H1 (cell line): ENCODE results near the gene OGT. TPM values are rescaled to one million over a fixed set of nuclear protein-coding genes. Genes with fewer than 3 reads are reported as not detected.

Experiments
- FOSL1 ChIP-seq: IDR thresholded peaks from 2 replicates; pipeline ENCODE4 v1.6.1; 2011; ENCODE audit warnings: mild to moderate bottlenecking, low read depth, low read length, moderate library complexity; ENCODE audit not compliant: insufficient read depth
- MAFK ChIP-seq: IDR thresholded peaks from 2 replicates; pipeline ENCODE4 v1.6.1; 2012; ENCODE audit warnings: low read depth, mild to moderate bottlenecking, improper control_type of control experiment, low read length
- POLR2AphosphoS5 ChIP-seq: IDR thresholded peaks from 2 replicates; pipeline ENCODE4 v1.6.1; 2011; ENCODE audit warnings: low read depth, low read length
- SAP30 ChIP-seq: fragments of 300-600 bp; sonication (generic); IDR thresholded peaks from 2 replicates; pipeline ENCODE4 v1.7.1; 2012; ENCODE audit warnings: low read length, moderate library complexity, mild to moderate bottlenecking, inconsistent platforms; ENCODE audit not compliant: insufficient read depth, insufficient replicate concordance
- SP1 ChIP-seq: IDR thresholded peaks from 2 replicates; pipeline ENCODE4 v1.6.1; 2011; ENCODE audit warnings: low read depth, low read length
- TBP ChIP-seq: IDR thresholded peaks from 2 replicates; pipeline ENCODE4 v1.6.1; 2011; ENCODE audit warnings: low read depth, low read length, improper control_type of control experiment
- TCF12 ChIP-seq: IDR thresholded peaks from 2 replicates; pipeline ENCODE4 v1.6.1; 2011; ENCODE audit warnings: low read depth, mild to moderate bottlenecking, low read length
- YY1 ChIP-seq: IDR thresholded peaks from 2 replicates; pipeline ENCODE4 v1.6.1; 2011; ENCODE audit warnings: low read depth, mild to moderate bottlenecking, low read length
- ZNF274 ChIP-seq: IDR thresholded peaks from 2 replicates; pipeline ENCODE4 v1.7.0; 2012; ENCODE audit warnings: low read length, borderline replicate concordance; ENCODE audit errors: extremely low read depth
- polyA plus RNA-seq, 7 experiments: library from polyadenylated mRNA; depleted of rRNA in 3 of 7; stranded (reverse) in 5 of 7; unstranded in 2 of 7; fragments of >200 nt in 5 of 7; fragments of 200-250 nt in 2 of 7; gene quantifications; 1 replicate in 5 of 7; 2 replicates in 1 of 7; 4 replicates in 1 of 7; pipeline versions ENCODE4 v1.2.1 to v1.2.3, GENCODE V29; 2011 to 2013; ENCODE audit warnings: missing spikeins in 2 of 7, mixed read lengths in 2 of 7
- total RNA-seq: library from RNA; stranded (reverse); fragmentation: NEBNext Ultra II Directional; extraction: Animal tissue kit (Norgen Biotek cat#: 25700); gene quantifications from 2 replicates; pipeline ENCODE4 v1.2.1, GENCODE V29; 2021

The OGT gene
- total and polyA plus RNA-seq, 2 of the 8 experiments (the other 6 are each of a cell fraction or from before 2014, with no cell fraction given) = 130 to 169 TPM

GRCh38 chrX:71492231-71493065 lies 40.5 kb upstream of the OGT start (continued):
- no peak for TF ChIP-seq YY1
- no peak for TF ChIP-seq TCF12
- TF ChIP-seq SP1 = no peak
- no peak for TF ChIP-seq ZNF274
- no peak for TF ChIP-seq SAP30
- TF ChIP-seq MAFK = no peak
- TF ChIP-seq TBP = no peak
- TF ChIP-seq FOSL1 = no peak
- no peak for TF ChIP-seq POLR2AphosphoS5
